Activated B cell treated with CpG ODN at 0.5 μM for 24 hours (primary cell): ENCODE results near the gene ANGEL2. TPM values are rescaled to one million over a fixed set of nuclear protein-coding genes. Genes with fewer than 3 reads are reported as not detected.
A peak's percentile ranks its signal among the peaks of the same experiment; 100 is the strongest.

Experiments used
- ATAC-seq: fragments of 200-7000 bp; cut with Tn5 transposase; one replicate; pipeline ENCODE4 v1.10.0; 2021; ENCODE audit warnings: low read depth, mild to moderate bottlenecking, moderate library complexity
- CTCF ChIA-PET: fragments of 350-600 bp; sonication (Branson Sonifier 250); formaldehyde crosslinking; loops from one replicate; lab custom pipeline; 2021; ENCODE audit warnings: antibody characterized with exemption; lab: Charles Lee
- POLR2A ChIA-PET: fragments of 350-600 bp; sonication (Branson Sonifier 250); formaldehyde crosslinking; loops from one replicate; lab custom pipeline; 2021; ENCODE audit warnings: antibody characterized with exemption; lab: Charles Lee
- DNase-seq: peaks from one replicate; pipeline ENCODE4 v3.0.0; 2022
- H3K27ac Mint-ChIP-seq: one replicate; pipeline ENCODE4 v1.8.0; 2020; ENCODE audit warnings: mixed read lengths
- H3K27me3 Mint-ChIP-seq: one replicate; pipeline ENCODE4 v1.8.0; 2021; ENCODE audit warnings: mixed read lengths
- H3K36me3 Mint-ChIP-seq: one replicate; pipeline ENCODE4 v1.8.0; 2021; ENCODE audit warnings: low read depth, mixed read lengths
- H3K4me1 Mint-ChIP-seq: one replicate; pipeline ENCODE4 v1.8.0; 2021; ENCODE audit warnings: mixed read lengths
- H3K4me3 Mint-ChIP-seq: one replicate; pipeline ENCODE4 v1.8.0; 2020; ENCODE audit warnings: mild to moderate bottlenecking, mixed read lengths
- H3K9me3 Mint-ChIP-seq: one replicate; pipeline ENCODE4 v1.8.0; 2020; ENCODE audit warnings: mixed read lengths
- CTCF ChIP-seq: fragments of 200-600 bp; IDR thresholded peaks from one replicate; pipeline ENCODE4 v1.8.0; 2022; ENCODE audit warnings: antibody characterized with exemption, mild to moderate bottlenecking
- intact Hi-C: fragments of 100-400 bp; cut with micrococcal nuclease; formaldehyde crosslinking; loops from one replicate; pipeline ENCODE4 v1.15.1; 2024
- total RNA-seq: library from RNA; stranded (reverse); gene quantifications from 2 replicates; pipeline ENCODE4 v1.2.3, GENCODE V29; 2022

The ANGEL2 gene
- total RNA-seq, 1 donor from 2014 or later = 63.3 TPM

DNA sequence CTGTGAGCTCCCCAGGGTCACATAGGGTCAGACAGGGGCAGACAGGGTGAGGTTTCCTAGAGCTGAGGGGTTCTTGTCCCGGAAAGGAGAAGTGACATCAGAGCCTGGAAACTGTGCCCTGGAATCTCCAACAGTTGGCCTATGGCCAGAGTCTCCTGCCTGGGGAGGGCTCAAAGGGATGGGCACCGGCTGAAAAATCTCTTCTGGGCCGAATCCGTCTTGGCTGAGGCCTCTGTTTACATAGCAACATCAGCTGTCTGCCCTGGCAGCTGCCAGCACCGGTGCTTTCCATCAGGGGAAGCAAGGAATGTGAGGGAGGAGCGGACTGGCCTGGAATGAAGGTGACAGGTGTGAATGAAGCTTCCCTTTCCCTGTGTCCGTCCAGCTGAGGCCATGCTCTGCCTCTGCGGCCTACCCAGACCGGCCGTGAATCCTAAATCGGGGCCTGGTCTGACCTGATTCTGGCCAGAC, 34.6 kb downstream of the ANGEL2 start:
- intact Hi-C loops = no loop called here
- CTCF ChIA-PET = no interaction called here
- H3K9me3 Mint-ChIP-seq = no peaks in the 10 kb centered on the region

GRCh38 chr1:212980123-212980785, 35.4 kb downstream of the ANGEL2 start:
- Mint-ChIP-seq H3K9me3 (no peaks in the 10 kb centered on the region), H3K27ac (no peak overlapping the region), H3K27me3 (no peaks in the 10 kb centered on the region), H3K36me3 (no peaks in the 10 kb centered on the region), H3K4me3 (no peak overlapping the region), H3K4me1 (peaks cover 1% of the 10 kb centered on the region)
- POLR2A ChIA-PET = no interaction called here
- DNase-seq = no peak
- ATAC-seq = no peak
- CTCF ChIA-PET = no interaction called here
- intact Hi-C loops = no loop called here
- TF ChIP-seq CTCF = no peak

More for the DNA sequence above, 34.6 kb downstream of the ANGEL2 start:
- H3K36me3 Mint-ChIP-seq = no peaks in the 10 kb centered on the region
- H3K27ac Mint-ChIP-seq = no peak overlapping the region
- H3K27me3 Mint-ChIP-seq = no peaks in the 10 kb centered on the region
- DNase-seq (no peak), ATAC-seq (no peak)
- H3K4me3 Mint-ChIP-seq = no peak overlapping the region
- POLR2A ChIA-PET = no interaction called here
- TF ChIP-seq CTCF = no peak
- peaks cover 1% of the 10 kb centered on the region for H3K4me1 Mint-ChIP-seq

- no peak for DNase-seq
- Mint-ChIP-seq H3K4me3 (no peak overlapping the region), H3K27me3 (no peaks in the 10 kb centered on the region), H3K4me1 (peaks cover 1% of the 10 kb centered on the region), H3K9me3 (no peaks in the 10 kb centered on the region), H3K36me3 (no peaks in the 10 kb centered on the region), H3K27ac (no peak overlapping the region)
- TF ChIP-seq CTCF = no peak
- ChIA-PET POLR2A (no interaction called here), CTCF (interaction anchor here (1.4 kb wide), 1 partner anchor 315 kb away, joined by 3 read pairs; no protein-coding TSS in a partner anchor)
- intact Hi-C loops = no loop called here
- peak; percentile 61 for ATAC-seq
These were observed 36.1 kb downstream of the ANGEL2 start for GRCh38 chr1:212979340-212980122.

GRCh38 chr1:212977781-212978645, 37.7 kb downstream of the ANGEL2 start:
- no peaks in the 10 kb centered on the region for H3K36me3 Mint-ChIP-seq
- H3K4me1 Mint-ChIP-seq = peaks cover 1% of the 10 kb centered on the region
- DNase-seq (no peak), ATAC-seq (no peak)
- no peak overlapping the region for H3K4me3 Mint-ChIP-seq
- ChIA-PET POLR2A (no interaction called here), CTCF (interaction anchor here (1.4 kb wide), 2 partner anchors 313 to 501 kb away, joined by 3 read pairs; no protein-coding TSS in a partner anchor)
- intact Hi-C loops = no loop called here
- H3K9me3 Mint-ChIP-seq = no peaks in the 10 kb centered on the region
- H3K27ac Mint-ChIP-seq = no peak overlapping the region
- H3K27me3 Mint-ChIP-seq = no peaks in the 10 kb centered on the region
- TF ChIP-seq CTCF = no peak
